Subcutaneous adipose tissue (tissue), 4 donors: ENCODE measurements around the gene PRKCB. TPM values are rescaled to one million over a fixed set of nuclear protein-coding genes. Genes with fewer than 3 reads are reported as not detected.

Experiments used
- total RNA-seq, 4 donors: library from RNA; depleted of rRNA; stranded (reverse); fragments of >200 nt; gene quantifications; one replicate each; pipeline ENCODE4 v1.1.0, GENCODE V29; 2016
- TF ChIP-seq, protein P1 (sequence below): fragments of 450-650 bp; IDR thresholded peaks from one replicate; pipeline ENCODE4 v1.5.1; 2016; ENCODE audit warnings: low read depth, mild to moderate bottlenecking, control low read depth, antibody characterized with exemption, moderate library complexity

PRKCB gene
- total RNA-seq, 4 donors from 2014 or later, result 3.4 to 16.5 (median 5.7) TPM

- TF ChIP-seq, protein P1, sequence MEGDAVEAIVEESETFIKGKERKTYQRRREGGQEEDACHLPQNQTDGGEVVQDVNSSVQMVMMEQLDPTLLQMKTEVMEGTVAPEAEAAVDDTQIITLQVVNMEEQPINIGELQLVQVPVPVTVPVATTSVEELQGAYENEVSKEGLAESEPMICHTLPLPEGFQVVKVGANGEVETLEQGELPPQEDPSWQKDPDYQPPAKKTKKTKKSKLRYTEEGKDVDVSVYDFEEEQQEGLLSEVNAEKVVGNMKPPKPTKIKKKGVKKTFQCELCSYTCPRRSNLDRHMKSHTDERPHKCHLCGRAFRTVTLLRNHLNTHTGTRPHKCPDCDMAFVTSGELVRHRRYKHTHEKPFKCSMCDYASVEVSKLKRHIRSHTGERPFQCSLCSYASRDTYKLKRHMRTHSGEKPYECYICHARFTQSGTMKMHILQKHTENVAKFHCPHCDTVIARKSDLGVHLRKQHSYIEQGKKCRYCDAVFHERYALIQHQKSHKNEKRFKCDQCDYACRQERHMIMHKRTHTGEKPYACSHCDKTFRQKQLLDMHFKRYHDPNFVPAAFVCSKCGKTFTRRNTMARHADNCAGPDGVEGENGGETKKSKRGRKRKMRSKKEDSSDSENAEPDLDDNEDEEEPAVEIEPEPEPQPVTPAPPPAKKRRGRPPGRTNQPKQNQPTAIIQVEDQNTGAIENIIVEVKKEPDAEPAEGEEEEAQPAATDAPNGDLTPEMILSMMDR, result no peak
Measured at GRCh38 chr16:23952128-23952970, 116.6 kb downstream of the PRKCB start.

GRCh38 chr16:23952971-23953300 lies 117.2 kb downstream of the PRKCB start:
- TF ChIP-seq, protein P1, result no peak

- TF ChIP-seq, protein P1, result no peak
Measured at GRCh38 chr16:23953476-23953875, 117.7 kb downstream of the PRKCB start.

DNA sequence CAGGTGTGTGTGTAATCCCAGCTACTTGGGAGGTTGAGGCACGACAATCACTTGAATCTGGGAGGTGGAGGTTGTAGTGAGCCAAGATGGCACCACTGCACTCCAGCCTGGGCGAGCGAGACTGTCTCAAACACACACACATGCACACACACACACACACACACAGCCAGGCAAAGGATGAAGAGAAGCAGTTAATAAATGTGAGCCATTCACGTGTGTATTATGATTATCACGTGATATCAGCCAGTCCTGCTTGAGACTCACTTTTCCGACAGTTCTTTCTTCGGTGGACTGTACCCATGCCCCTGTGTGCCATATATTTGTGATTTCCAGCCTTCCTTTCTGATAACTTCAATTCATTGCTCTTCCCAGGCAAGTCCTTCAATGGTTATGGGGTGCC lies 119.3 kb downstream of the PRKCB start:
- TF ChIP-seq, protein P1, result no peak

DNA sequence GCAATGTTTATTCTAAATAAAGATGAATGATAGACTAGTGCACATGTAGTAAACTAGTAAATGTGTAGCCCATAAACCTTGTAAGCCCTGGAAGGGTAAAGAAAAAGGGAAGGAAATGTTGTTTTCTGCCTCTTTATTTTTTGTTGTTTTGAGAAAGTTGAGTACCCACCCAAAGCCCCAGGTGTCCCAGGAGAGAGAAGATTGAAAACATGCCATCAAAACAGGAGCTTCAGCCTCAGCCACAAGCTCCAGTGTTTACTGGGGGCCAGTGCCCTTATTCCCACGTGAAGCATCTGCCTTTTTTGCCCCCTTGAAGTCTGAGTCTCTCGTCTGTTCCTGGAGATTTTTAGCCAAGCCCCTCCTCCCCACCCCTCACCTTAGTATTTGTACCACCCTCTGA lies 121.5 kb downstream of the PRKCB start:
- TF ChIP-seq, protein P1, result no peak

- TF ChIP-seq, protein P1, result no peak
Measured at GRCh38 chr16:23959072-23959751, 123.4 kb downstream of the PRKCB start.

GRCh38 chr16:23959752-23960072 lies 123.9 kb downstream of the PRKCB start:
- TF ChIP-seq, protein P1, result no peak
